ENCODE data around the gene FYN.

The FYN gene

GRCh38 chr6:111707773-111708172 lies 165.5 kb downstream of the FYN start:
- no peak for DNase-seq (ENCODE audit: low read depth in 2 of 2)

- DNase-seq (ENCODE audit: low read depth in 2 of 2), result no peak
These were observed 166.3 kb downstream of the FYN start for GRCh38 chr6:111706841-111707391.

GRCh38 chr6:111703723-111704122 lies 169.5 kb downstream of the FYN start:
- no peak for DNase-seq (ENCODE audit: low read depth in 2 of 2)

DNA sequence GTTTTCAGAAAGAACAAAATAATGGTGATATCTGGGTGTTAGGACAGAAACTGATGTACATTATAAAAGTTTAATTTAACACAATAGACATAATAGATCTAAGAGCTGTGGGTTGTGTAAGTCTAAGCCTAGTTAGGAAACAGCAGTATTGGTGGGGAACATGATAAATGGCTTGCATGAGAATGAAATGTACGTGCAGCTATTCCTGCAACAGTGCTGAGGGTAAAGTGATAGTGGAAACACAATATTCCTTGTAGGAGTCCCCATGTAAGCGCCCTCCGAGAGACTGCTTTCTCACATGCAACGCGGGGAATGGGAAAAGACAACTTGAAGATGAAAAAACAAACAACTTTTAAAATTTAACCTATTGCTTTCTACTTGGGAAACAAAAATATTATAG lies 171.0 kb downstream of the FYN start:
- DNase-seq (ENCODE audit: low read depth in 2 of 2), result no peak

DNA sequence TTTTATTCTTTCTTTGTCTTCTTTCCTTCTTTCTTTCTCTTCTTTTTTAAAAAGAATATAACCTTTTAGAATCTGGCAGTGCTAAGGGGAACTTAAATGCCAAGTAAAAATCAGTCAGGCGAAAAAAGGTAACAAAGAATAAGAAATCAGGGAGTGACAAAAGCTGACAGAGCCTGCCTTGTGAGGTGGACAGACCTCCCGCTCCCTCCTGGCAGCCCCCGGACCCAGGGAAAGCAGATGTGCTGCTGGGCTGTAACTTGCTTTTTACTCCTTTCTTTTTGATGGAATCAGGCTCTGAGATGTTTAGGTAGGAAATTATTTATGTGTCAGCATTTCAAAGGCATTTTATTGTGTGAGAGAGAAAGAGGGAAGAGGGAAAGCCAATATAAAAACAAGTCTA lies 172.1 kb downstream of the FYN start:
- DNase-seq (ENCODE audit: low read depth in 2 of 2), result no peak

DNA sequence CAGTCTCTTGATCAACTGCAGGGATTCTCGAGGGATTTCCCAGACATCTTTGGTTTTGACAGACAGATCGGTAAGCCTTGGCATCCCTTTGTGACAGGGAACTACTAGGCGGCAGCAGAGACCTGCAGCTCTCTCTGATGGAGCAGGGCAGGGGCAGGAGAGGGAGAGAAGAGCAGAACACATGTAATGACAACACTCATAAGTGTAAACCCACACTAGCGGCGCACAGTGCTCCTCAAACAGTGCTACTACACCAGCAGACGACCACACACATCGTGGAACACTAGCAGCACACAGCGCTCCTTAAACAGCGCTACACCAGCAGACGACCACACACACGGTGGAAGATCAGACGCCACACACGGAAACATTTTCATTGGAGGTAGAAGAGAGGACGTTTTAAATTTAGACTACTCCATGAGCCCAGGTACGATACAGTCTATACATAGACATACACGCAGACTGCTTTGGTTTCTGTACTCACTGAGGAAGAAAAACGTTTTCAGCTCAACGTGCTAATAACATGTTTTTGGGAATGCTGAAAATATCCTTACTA lies 173.0 kb downstream of the FYN start:
- no peak for DNase-seq (ENCODE audit: low read depth in 2 of 2)

- no peak for DNase-seq (ENCODE audit: low read depth in 2 of 2)
These were observed 174.1 kb downstream of the FYN start for GRCh38 chr6:111699123-111699522.

DNA sequence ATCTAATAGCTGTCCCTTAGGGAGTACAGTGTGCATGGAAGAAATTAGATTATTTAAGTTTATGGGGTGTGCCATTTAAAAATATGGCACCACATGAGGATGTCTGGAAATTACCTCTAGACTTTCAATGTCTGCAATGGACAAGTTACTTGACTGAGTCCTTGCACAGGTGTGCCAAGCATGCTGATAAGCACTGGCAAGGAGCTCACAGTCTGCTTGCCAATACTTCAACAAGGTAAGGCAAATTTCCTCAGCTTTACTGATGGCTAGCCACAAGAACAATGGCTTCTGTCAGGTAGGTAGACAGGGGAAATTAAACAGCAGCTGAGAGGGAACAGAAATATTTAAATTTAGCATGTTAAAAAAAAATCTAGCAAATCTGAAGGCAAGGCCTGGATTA lies 176.4 kb downstream of the FYN start:
- DNase-seq (ENCODE audit: low read depth in 2 of 2), result no peak

DNA sequence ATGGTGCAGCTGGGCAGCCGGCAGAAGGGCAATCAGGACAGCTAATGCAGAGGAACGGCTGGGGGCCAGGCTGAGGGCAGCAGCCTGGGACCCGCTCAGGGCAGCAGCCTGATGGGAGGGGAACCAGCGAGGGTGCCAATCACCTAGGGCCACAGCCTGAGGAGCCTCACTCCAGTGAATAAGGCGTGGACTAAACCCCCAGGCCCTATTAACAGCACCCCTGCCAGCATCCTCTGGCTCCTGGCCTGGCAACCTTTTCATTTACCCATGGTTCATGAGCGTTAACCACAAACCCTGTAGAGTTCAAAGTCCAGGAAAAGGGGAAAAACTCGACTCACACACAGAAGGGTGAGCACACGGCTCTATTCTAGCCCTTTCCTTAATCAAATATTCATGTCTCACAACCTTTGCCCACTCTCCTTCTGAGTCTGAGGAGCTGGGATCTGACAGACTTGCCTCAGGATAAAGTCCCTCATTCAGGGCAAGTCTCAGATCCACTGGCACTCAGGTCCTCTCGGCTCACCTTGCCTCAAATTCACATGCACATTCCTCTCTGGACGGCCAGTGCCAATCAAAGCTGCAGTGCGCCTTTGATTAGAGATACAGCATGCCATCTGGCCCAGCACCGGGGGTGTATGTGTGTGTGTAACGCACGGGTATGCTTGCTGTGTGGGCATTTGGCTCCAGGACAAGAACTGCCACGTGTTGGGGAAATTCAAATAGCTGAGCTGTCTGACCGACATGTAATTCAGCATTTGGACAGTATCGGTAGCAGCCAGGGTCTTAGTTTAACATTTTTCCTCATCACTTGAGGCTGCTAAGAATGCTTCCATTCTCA lies 180.7 kb downstream of the FYN start:
- DNase-seq (ENCODE audit: low read depth in 2 of 2), result no peak

GRCh38 chr6:111691345-111692225 lies 181.7 kb downstream of the FYN start:
- peak; percentile 25 to 47 for DNase-seq (ENCODE audit: low read depth in 2 of 2)

GRCh38 chr6:111689946-111690345 lies 183.3 kb downstream of the FYN start:
- no peak for DNase-seq (ENCODE audit: low read depth in 2 of 2)

- no peak for DNase-seq (ENCODE audit: low read depth in 2 of 2)
These were observed 183.8 kb downstream of the FYN start for GRCh38 chr6:111689419-111689818.

GRCh38 chr6:111688331-111688730 lies 184.9 kb downstream of the FYN start:
- no peak for DNase-seq (ENCODE audit: low read depth in 2 of 2)

- DNase-seq (ENCODE audit: low read depth in 2 of 2), result no peak
These were observed 185.6 kb downstream of the FYN start for GRCh38 chr6:111687652-111688051.

DNA sequence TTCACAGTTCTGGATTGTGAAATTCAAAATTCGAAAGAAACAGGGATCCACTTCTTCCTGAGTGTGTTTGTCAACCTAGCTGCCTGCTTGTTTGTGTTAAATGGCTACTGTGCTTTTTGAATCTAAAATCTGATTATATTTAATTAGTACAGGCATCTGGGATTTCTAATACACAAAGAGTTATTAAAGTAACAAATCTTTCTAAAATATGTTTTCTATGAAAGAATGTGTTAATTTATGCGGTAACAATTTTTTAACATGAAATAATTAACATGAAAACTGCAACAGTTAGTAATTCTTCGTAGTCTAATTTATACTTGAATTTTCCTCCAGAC lies 186.4 kb downstream of the FYN start:
- no peak for DNase-seq (ENCODE audit: low read depth in 2 of 2)

DNA sequence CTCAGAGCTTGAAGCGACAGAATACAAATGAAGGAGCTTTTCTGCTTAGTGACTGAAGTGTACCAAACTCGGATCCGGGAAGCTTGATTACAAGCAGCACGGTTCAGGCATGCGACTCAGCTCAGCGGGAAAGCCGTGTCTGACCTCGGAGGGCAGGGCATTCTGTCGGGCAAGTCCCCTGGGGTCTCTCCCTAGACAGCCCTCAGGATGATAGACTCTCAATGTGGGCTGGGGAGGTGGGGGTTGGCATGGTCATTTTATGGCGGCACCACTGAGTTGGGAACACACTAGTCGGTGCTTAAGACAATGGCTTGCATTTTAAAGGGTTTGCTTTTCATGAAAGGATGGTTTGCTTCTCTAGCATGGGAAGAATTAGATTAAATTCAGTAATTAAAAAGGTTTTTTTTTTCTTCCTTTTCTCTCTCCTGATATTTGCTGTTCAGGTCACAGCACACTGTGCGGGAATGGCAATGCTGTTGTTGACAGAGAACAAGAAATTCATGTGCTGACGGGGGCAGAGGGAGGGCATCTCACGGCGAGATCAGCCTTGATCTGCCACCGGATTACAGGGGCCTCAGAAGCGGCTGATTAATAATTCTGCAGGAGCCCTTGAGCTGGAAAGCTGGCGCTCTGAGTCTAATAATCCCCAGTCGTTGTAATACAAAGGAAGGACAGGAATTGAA lies 186.9 kb downstream of the FYN start:
- no peak for DNase-seq (ENCODE audit: low read depth in 2 of 2)

GRCh38 chr6:111685526-111685925 lies 187.7 kb downstream of the FYN start:
- DNase-seq (ENCODE audit: low read depth in 2 of 2), result no peak

- no peak for DNase-seq (ENCODE audit: low read depth in 2 of 2)
These were observed 188.2 kb downstream of the FYN start for GRCh38 chr6:111685058-111685457.

GRCh38 chr6:111683749-111684267 lies 189.4 kb downstream of the FYN start:
- DNase-seq (ENCODE audit: low read depth in 2 of 2), result peak; percentile 34 to 41

DNA sequence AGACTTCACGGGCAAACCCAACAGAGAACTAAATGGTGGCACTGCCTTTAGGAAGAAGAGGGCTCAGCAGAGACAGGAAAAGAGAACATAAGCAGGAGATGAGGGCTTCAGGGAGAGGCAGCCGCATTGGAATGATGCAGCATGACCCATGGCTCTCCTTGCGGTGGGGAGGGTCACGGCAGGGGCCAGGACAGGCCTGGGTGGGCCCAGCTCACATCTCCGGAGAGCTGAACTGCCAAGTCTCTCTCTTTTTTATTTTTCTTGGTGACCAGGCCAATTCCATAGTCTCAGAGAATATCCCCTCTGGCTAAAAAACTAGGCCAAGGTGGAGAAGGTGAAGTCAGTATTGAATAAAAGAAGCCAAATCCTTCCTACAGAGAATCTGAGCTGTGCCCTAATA lies 190.1 kb downstream of the FYN start:
- no peak for DNase-seq (ENCODE audit: low read depth in 2 of 2)

DNA sequence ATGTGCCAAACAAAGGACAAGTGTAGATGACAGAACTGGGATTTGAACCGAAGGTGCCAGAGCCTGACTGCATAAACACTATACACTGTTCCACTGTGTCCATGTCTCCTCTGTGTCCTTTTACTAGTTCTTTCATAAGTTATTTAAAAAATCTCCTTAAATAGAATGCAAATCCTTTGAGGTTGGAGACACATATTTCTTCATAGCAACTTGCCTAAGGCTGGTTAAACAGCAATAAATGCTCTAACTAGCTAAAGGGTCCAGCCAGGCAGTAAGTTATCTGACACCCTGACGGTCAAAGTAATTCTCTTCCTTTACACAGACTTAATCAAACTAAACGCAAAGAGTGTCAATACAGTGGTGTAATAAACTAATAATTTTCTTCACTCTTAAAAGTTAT lies 191.4 kb downstream of the FYN start:
- DNase-seq (ENCODE audit: low read depth in 2 of 2), result no peak

Data from fibroblast of skin of left quadriceps (primary cell).